HG03520 (cell line): ENCODE measurements around the gene ADRB2.

Experiments used
- ATAC-seq: cut with Tn5 transposase; IDR thresholded peaks from one replicate; pipeline ENCODE4 v1.9.1; 2021; ENCODE audit warnings: mild to moderate bottlenecking, moderate library complexity; ENCODE audit not compliant: unreplicated experiment

The ADRB2 gene

DNA sequence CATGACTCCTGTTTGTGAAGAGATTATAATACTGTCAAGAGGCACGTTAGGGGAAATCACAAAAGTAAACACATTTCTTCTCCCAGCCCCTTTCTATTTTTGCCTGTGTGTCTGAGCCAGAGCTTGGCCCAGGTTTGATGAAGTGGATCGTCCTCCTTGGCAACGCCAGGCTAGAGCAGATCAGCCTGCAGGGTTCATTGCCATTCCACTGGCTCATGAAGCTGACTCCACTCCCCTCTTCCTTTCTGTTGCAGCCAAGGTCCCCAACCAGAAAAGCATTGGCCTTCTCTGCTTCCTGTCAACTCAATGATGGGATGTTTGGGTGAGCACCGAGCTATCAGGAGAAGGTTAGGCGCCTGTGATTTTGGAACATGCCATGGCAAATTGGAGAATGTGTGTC lies 3.3 kb downstream of the ADRB2 start:
- no peak for ATAC-seq

- ATAC-seq: no peak
Measured at GRCh38 chr5:148830211-148830610, 3.8 kb downstream of the ADRB2 start.

- ATAC-seq: peak; percentile 76
Measured at GRCh38 chr5:148831590-148832565, 5.5 kb downstream of the ADRB2 start.

DNA sequence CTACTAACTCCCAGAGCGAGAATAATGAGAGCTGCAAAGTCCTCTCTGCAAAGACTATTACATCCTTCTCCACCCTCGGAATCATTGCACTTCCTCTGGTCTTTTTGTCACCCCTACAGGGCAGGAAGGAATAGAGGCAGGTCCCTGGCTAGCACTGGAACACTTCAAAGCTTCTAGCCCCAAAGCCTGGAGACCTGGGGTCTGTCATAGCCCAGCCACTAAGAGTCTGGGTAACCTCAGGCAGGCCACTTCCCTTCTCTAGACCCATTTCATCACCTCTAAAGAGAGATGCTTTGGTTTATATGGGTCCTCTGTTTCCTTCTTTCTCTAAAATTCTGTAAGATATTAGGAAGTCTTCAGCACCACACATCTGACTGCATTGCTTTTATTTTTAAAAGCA lies 6.7 kb downstream of the ADRB2 start:
- no peak for ATAC-seq

DNA sequence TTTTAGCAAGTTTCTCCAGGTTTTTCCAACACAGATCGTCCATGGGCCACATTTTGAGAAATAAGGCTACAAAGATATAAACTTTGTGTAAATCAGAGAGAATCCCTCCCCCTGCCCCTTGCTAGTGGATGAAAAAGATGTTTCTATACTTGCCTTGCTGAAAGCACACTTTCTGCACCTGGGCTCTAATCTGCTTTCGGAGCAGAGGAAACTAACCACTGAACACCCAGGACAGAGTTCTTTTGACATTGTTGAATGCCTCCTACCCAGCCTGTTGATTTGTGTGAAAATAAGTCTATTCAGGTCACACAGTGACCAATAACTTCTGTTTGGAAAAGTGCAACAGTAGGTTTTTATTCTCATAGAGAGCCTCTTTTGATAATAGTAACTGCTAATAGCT lies 7.5 kb downstream of the ADRB2 start:
- ATAC-seq: no peak

DNA sequence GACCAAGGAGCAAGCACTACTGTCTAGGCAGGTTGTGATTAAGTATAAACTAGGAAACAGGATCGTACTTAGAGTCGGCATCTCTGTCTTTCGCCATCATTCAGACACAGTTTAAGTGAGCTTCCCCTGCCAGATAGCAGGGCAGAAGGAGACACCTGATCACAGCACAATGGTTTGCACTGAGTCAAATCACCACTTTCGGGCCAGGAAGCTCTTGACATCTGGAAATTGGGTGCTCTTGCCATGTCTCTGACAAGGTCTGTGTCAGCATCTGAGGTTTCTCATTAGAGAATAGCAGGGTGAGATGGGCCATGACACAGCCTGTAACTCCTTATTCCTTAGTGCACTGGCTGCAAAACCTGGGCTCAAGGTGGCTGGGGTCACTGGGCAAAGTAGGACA lies 8.3 kb downstream of the ADRB2 start:
- peak; percentile 36 for ATAC-seq

GRCh38 chr5:148836272-148837250 lies 10.2 kb downstream of the ADRB2 start:
- no peak for ATAC-seq

DNA sequence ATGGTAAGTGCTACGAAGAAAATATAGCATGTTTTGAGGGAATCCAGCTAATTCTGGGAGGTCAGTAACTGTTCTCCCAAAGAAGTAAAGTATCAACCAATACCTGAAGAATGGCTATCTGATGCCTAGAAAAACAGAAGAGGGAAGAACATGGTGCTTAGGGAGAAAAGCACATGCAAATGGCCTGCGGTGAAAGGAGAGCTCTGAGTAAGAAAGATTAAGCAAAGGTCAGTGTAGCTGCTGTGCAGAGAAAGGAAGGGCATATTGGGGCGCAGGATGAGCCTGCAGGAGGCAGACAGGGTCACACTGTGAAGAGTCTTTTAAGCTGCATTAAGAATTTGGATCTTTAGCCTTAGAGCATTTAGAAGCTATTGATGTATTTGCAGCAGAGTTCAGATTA lies 11.0 kb downstream of the ADRB2 start:
- no peak for ATAC-seq

DNA sequence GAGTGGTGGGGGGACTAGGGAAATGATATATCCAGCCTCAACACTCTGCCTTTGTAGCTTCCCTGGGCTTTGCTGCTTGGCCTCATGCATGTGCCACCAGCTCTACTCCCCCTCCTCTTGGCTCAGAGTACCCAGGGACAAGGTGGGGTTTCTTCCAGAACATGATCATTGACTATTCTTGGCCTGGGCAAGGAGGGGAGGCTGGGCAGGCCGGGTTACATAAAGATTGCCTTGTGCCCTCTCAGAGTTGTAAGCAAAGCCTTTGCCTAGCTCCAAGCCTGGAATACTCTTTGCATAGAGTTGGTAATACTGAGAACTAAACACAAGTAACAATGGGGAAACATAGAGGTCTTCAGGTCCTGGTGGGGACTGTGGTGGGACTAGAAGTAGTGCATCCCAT lies 11.9 kb downstream of the ADRB2 start:
- no peak for ATAC-seq

GRCh38 chr5:148839960-148840359 lies 13.5 kb downstream of the ADRB2 start:
- no peak for ATAC-seq

DNA sequence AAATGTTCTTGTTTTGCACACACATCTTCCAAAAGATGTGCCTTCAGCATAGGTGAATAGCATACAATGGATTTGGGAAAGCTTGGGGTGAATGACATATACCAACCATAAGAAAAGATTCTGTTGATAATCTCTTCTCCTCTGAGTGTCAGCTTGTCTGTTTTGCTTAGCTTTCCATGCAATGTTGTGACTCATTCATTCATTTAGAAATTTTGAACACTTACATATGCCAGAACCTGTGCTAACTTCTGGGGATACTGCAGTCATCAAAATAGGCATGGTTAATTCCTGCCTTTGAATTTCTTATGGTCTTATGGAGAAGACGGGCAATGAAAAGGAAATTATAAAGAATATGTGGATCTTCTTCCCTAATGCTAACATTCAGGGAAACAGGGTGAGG lies 14.1 kb downstream of the ADRB2 start:
- no peak for ATAC-seq

DNA sequence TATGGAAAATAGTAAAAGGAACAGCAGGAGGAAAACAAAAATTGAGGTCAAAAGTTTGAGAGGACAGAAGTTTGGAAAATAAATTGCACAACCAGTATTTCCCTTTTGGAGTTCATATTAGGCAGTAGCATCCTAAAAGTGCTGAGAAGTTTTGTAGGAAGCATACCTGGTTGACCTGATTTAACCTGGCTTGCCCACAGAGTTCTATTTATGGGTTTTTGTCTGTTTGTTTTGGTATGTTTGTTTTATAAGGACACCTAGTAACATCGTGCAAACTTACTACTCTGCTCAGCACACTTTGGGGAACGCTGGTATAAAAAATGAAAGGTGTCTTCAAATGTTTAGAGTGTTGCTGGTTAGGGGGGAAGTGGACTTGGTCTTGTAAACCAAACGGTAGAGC lies 15.1 kb downstream of the ADRB2 start:
- ATAC-seq: no peak

DNA sequence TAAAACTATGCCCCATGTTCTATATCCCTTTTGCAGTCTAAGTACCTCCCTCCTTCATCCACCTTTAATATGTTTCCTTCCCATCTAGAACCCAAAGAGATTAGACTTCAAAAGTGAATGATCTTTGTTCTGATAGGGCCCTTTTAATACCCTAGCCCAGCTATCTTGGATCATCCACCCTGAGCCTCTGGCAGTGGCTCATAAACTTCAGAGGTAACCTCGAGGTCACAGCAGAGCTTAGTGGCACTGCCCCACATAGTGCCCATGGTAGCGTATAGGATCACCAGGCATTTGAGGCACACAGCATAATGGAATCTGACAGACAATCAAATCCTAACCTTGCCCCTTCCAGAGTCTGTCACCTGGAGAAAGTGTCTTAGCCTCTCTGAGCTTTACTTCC lies 15.8 kb downstream of the ADRB2 start:
- ATAC-seq: no peak

DNA sequence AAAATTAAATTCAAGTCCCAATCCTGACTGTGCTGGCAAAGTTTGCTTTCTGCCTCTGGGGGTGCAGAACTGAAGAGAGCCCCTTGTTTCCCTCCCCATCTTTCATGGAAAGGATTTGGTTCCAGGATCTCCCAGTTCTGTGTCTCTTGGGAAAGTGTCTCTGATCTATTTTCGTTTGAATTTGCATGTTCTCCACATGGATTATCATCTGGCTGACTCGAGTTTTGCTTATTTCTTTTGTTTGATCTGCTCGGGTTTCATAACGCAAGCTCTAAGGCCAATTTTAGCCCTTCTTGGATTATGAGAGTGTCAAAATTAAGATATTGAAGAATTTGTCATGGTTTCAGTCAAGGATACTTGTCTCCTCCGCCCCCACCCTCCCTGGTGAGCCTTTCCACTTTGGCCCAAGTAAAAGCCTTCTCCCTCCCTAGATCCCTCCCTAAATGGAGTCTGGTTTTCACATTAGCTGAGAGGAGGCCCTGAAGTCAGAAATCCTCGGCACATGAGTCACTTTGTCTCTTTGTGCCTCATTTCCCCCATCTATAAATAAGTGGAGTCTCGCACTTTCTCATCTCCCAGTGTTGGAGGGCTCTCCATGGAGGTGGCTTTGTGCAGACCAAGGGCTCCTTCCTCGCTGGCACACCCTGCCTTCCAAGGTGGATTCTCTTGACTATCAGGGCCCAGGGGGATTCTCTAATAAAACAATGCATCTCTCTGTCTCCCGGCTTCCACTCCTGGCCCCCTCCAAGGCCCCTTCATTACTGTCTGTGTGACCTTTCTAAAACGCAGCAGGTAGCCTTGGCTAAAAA lies 17.3 kb downstream of the ADRB2 start:
- no peak for ATAC-seq

DNA sequence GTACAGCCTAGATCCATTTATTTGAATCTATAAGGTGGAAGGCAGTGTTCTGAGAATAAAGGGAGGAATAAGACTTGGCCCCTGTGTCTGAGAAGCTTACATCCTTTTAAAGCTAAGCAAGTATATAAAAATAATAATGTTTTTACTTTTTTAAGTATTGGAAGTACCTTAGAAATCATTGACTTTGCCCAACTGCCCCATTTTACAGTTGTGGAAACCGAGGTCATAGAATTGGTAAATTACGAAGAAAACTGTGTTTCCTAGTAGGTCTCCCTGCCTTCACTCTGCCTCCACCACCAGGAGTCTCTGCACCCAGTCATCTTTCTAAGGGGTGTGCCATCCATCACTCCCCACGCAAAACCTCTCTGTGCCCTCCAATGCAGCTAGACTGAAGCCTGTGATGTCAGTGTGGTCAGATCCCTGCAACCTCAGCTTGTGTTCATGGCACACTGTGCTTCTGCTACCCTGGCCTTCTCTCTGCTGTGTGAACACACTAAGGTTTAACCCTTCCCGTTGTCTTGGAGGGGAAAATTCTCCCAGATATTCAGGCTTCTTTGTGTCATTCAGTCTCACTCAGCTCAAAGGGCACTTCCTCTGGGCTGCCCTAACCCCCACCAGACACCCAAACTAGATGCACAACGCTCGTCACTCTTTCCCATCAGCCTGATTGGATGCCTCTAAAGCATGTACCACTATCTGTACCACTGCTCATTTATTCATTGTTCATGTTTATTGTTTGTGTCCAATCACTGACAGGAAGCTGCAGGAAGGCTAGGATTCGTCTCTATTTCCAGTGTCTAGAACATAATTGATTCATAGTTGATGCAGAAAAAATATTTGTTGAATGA lies 18.2 kb downstream of the ADRB2 start:
- no peak for ATAC-seq

GRCh38 chr5:148846930-148847329 lies 20.5 kb downstream of the ADRB2 start:
- no peak for ATAC-seq

GRCh38 chr5:148847456-148847855 lies 21.0 kb downstream of the ADRB2 start:
- no peak for ATAC-seq

- no peak for ATAC-seq
Measured at GRCh38 chr5:148848393-148849031, 22.1 kb downstream of the ADRB2 start.

DNA sequence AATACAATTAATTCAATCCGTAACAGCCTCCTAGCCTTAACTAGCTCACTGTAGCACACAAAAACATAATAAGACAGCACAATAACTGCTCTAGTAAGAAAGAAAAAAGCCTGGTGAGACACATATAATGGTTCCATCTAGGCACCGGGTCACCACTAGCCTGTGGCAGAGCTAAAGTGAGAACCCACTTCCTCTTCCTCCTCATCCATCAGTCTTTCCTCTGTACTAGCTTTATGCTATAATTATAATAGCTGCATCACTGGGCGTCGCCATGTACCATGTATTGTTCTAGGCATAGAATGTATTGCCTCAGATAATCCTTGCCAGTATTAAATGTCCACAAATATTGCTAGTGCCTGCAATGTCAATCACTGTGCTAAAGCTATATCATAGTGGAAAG lies 23.1 kb downstream of the ADRB2 start:
- no peak for ATAC-seq
